Astrocyte (in vitro differentiated cells and primary cell): Measurements from ENCODE around the gene P4HA2. TPM values are rescaled to one million over a fixed set of nuclear protein-coding genes. Genes with fewer than 3 reads are reported as not detected.

ENCODE experiments used
- DNase-seq: peaks from one replicate; pipeline ENCODE4 v3.0.0-alpha.2; 2010; ENCODE audit warnings: low read depth
- FAIRE-seq: peaks from 2 replicates; lab custom pipeline; 2011; peaks lifted over from hg19 to GRCh38; lab: Jason Lieb, UNC
- H2AFZ ChIP-seq: 2 replicates; pipeline ENCODE4 v1.6.0; 2012; ENCODE audit warnings: low read depth, low read length, inconsistent platforms
- H3K27ac ChIP-seq: 2 replicates; pipeline ENCODE4 v1.5.1; 2011; ENCODE audit warnings: low read depth, low read length, inconsistent platforms
- H3K27me3 ChIP-seq: 2 replicates; pipeline ENCODE4 v1.6.0; 2011; ENCODE audit warnings: low read length, inconsistent platforms; ENCODE audit not compliant: insufficient read depth
- H3K36me3 ChIP-seq: 2 replicates; pipeline ENCODE4 v1.5.1; 2011; ENCODE audit warnings: low read length, inconsistent platforms; ENCODE audit not compliant: insufficient read depth
- H3K4me1 ChIP-seq: 2 replicates; pipeline ENCODE4 v1.5.1; 2011; ENCODE audit warnings: low read length, inconsistent platforms; ENCODE audit not compliant: insufficient read depth
- H3K4me2 ChIP-seq: 2 replicates; pipeline ENCODE4 v1.6.0; 2012; ENCODE audit warnings: low read length, inconsistent platforms
- H3K4me3 ChIP-seq: 2 replicates; pipeline ENCODE4 v1.5.1; 2011; ENCODE audit warnings: low read depth, mild to moderate bottlenecking, low read length, inconsistent platforms; ENCODE audit not compliant: insufficient read depth
- H3K79me2 ChIP-seq: 2 replicates; pipeline ENCODE4 v1.6.0; 2012; ENCODE audit warnings: mild to moderate bottlenecking, low read length, inconsistent platforms; ENCODE audit not compliant: insufficient read depth
- H3K9ac ChIP-seq: 2 replicates; pipeline ENCODE4 v1.6.0; 2012; ENCODE audit warnings: mild to moderate bottlenecking, low read length, inconsistent platforms
- H3K9me3 ChIP-seq: 2 replicates; pipeline ENCODE4 v1.5.1; 2012; ENCODE audit warnings: low read depth, mild to moderate bottlenecking, low read length, inconsistent platforms; ENCODE audit not compliant: insufficient read depth
- H4K20me1 ChIP-seq: 2 replicates; pipeline ENCODE4 v1.6.0; 2012; ENCODE audit warnings: low read length, inconsistent platforms; ENCODE audit not compliant: insufficient read depth
- H3K27ac Mint-ChIP-seq: one replicate; pipeline ENCODE4 v1.8.0; 2021; ENCODE audit warnings: mild to moderate bottlenecking, mixed read lengths; ENCODE audit not compliant: unreplicated experiment
- H3K27me3 Mint-ChIP-seq: one replicate; pipeline ENCODE4 v1.8.0; 2021; ENCODE audit warnings: low read depth, mixed read lengths; ENCODE audit not compliant: unreplicated experiment
- H3K36me3 Mint-ChIP-seq: one replicate; pipeline ENCODE4 v1.8.0; 2021; ENCODE audit warnings: low read depth, mixed read lengths; ENCODE audit not compliant: unreplicated experiment
- H3K4me1 Mint-ChIP-seq: one replicate; pipeline ENCODE4 v1.8.0; 2021; ENCODE audit warnings: low read depth, mixed read lengths; ENCODE audit not compliant: unreplicated experiment
- H3K4me3 Mint-ChIP-seq: one replicate; pipeline ENCODE4 v1.8.0; 2021; ENCODE audit warnings: mild to moderate bottlenecking, moderate library complexity, mixed read lengths; ENCODE audit not compliant: unreplicated experiment
- H3K9me3 Mint-ChIP-seq: one replicate; pipeline ENCODE4 v1.8.0; 2021; ENCODE audit warnings: mild to moderate bottlenecking, mixed read lengths; ENCODE audit not compliant: unreplicated experiment
- EZH2 ChIP-seq: IDR thresholded peaks from 2 replicates; pipeline ENCODE4 v1.6.1; 2012; ENCODE audit warnings: mild to moderate bottlenecking, low read length, inconsistent platforms; ENCODE audit not compliant: insufficient read depth
- total RNA-seq: library from RNA; stranded (reverse); gene quantifications from 2 replicates; pipeline ENCODE4 v1.2.1, GENCODE V29; 2021
- TF ChIP-seq, protein P1 (sequence below): IDR thresholded peaks from 2 replicates; pipeline ENCODE4 v1.5.1; 2011; ENCODE audit warnings: low read depth, mild to moderate bottlenecking, inconsistent platforms, low read length, moderate library complexity; ENCODE audit not compliant: insufficient read depth

Gene P4HA2
- total RNA-seq, 1 donor from 2014 or later, result 214 TPM

- Mint-ChIP-seq H3K36me3 (peaks cover 61% of the 10 kb centered on the region), H3K4me3 (no peak overlapping the region), H3K4me1 (peaks cover 23% of the 10 kb centered on the region), H3K27me3 (no peaks in the 10 kb centered on the region), H3K9me3 (no peaks in the 10 kb centered on the region), H3K27ac (no peak overlapping the region)
- no peak for DNase-seq
- Histone ChIP-seq H4K20me1 (peaks cover 36% of the 10 kb centered on the region), H2AFZ (no peak overlapping the region), H3K4me2 (no peak overlapping the region), H3K9me3 (no peaks in the 10 kb centered on the region), H3K27ac (no peak overlapping the region), H3K36me3 (peaks cover 26% of the 10 kb centered on the region), H3K9ac (no peak overlapping the region), H3K4me1 (peaks cover 31% of the 10 kb centered on the region), H3K27me3 (no peaks in the 10 kb centered on the region), H3K4me3 (no peak overlapping the region), H3K79me2 (no peaks in the 10 kb centered on the region)
- no peak for FAIRE-seq
- no peak for TF ChIP-seq EZH2
- TF ChIP-seq, protein P1, sequence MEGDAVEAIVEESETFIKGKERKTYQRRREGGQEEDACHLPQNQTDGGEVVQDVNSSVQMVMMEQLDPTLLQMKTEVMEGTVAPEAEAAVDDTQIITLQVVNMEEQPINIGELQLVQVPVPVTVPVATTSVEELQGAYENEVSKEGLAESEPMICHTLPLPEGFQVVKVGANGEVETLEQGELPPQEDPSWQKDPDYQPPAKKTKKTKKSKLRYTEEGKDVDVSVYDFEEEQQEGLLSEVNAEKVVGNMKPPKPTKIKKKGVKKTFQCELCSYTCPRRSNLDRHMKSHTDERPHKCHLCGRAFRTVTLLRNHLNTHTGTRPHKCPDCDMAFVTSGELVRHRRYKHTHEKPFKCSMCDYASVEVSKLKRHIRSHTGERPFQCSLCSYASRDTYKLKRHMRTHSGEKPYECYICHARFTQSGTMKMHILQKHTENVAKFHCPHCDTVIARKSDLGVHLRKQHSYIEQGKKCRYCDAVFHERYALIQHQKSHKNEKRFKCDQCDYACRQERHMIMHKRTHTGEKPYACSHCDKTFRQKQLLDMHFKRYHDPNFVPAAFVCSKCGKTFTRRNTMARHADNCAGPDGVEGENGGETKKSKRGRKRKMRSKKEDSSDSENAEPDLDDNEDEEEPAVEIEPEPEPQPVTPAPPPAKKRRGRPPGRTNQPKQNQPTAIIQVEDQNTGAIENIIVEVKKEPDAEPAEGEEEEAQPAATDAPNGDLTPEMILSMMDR, result no peak
Measured at GRCh38 chr5:132205385-132206125, 22.1 kb downstream of the P4HA2 start.

GRCh38 chr5:132204371-132205135 is 23.1 kb downstream of the P4HA2 start:
- Histone ChIP-seq H3K27me3 (no peaks in the 10 kb centered on the region), H3K9me3 (no peaks in the 10 kb centered on the region), H4K20me1 (peaks cover 36% of the 10 kb centered on the region), H3K36me3 (peaks cover 24% of the 10 kb centered on the region), H3K4me1 (peaks cover 31% of the 10 kb centered on the region), H2AFZ (no peak overlapping the region), H3K9ac (no peak overlapping the region), H3K79me2 (no peaks in the 10 kb centered on the region), H3K27ac (no peak overlapping the region), H3K4me3 (no peak overlapping the region), H3K4me2 (no peak overlapping the region)
- Mint-ChIP-seq H3K4me1 (peaks cover 21% of the 10 kb centered on the region), H3K4me3 (no peak overlapping the region), H3K36me3 (peaks cover 60% of the 10 kb centered on the region), H3K9me3 (no peaks in the 10 kb centered on the region), H3K27me3 (no peaks in the 10 kb centered on the region), H3K27ac (no peak overlapping the region)
- no peak for FAIRE-seq
- no peak for TF ChIP-seq EZH2
- TF ChIP-seq, protein P1, result no peak
- DNase-seq, result no peak
